Measurements from ENCODE around the gene SPANXN5. TPM values are rescaled to one million over a fixed set of nuclear protein-coding genes. Genes with fewer than 3 reads are reported as not detected.
"Not testable (repeated sequence)": the region's sequence is repeated elsewhere in the genome, so short reads cannot be mapped to it uniquely, and the experiment has no call there.

SPANXN5 gene
- not detected in 2 replicates for total RNA-seq

DNA sequence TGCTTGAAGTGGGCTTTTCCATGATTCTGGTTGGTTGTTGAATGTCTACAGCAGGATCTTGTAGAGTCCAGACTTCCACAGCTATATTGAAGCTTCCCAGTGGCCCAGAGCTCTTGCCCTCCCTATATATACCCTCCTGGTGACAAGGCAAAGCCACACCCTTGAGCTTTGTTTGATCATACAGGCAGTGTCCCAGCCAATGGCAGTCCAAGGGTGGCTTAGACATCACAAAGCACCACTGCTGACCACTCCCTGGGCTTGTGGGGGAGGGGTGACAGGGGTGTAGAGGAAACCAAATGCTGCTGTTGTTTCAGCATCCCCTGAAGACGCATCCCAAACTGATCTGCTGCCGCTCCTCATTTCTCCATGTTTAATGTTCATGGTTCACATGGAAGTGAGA lies at the start of gene SPANXN5:
Gene SPANXN5, minus strand, starts transcription at position 101 of the 400 bp plus-strand sequence. Its CDS starts 79 bp downstream, at position 22.
- H3K36me3 Mint-ChIP-seq (ENCODE audit: low read depth); H3K27me3 Mint-ChIP-seq; DNase-seq; H3K9me3 Mint-ChIP-seq; H3K27ac Mint-ChIP-seq; intact Hi-C loops (cut with micrococcal nuclease); H3K4me3 Mint-ChIP-seq; H3K4me1 Mint-ChIP-seq: not testable (repeated sequence)

DNA sequence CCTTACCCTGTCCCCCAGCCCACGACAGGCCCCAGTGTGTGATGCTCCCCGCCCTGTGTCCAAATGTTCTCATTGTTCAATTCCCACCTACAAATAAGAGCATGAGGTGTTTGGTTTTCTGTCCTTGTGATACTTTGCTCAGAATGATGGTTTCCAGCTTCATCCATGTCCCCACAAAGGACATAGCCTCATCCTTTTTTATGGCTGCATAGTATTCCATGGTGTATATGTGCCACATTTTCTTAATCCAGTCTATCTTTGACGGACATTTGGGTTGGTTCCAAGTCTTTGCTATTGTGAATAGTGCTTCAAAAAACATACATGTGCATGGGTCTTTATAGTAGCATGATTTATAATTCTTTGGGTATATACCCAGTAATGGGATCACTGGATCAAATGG lies 46.4 kb upstream of the SPANXN5 start:
- H3K4me3 Mint-ChIP-seq; H3K36me3 Mint-ChIP-seq (ENCODE audit: low read depth); H3K4me1 Mint-ChIP-seq; H3K27me3 Mint-ChIP-seq; H3K27ac Mint-ChIP-seq; DNase-seq; H3K9me3 Mint-ChIP-seq; intact Hi-C loops (cut with micrococcal nuclease): not testable (repeated sequence)

DNA sequence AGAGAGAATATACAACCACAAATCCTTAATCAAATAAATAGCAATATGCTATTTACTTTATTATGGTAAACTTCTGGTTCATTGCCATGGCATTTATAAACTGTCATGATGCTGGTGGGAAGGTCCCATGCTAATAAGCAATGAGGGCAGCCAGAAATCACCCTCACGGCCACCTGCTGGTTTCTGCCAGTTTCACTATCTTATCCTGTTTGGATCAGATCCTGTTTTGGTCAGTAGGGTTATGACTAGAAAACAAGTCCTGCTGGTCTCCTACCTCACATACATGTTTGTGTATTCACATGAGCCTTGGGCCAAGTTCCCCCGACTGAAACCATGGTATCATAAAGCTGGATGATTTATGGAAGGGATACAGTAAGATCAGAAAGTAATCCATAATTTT lies 41.9 kb upstream of the SPANXN5 start:
- Mint-ChIP-seq H3K4me3 (no peak overlapping the region), H3K27me3 (no peaks in the 10 kb centered on the region), H3K9me3 (no peaks in the 10 kb centered on the region), H3K27ac (no peak overlapping the region), H3K4me1 (no peaks in the 10 kb centered on the region), H3K36me3 (ENCODE audit: low read depth) (no peaks in the 10 kb centered on the region)
- DNase-seq: no peak
- intact Hi-C loops (cut with micrococcal nuclease): no loop called here

DNA sequence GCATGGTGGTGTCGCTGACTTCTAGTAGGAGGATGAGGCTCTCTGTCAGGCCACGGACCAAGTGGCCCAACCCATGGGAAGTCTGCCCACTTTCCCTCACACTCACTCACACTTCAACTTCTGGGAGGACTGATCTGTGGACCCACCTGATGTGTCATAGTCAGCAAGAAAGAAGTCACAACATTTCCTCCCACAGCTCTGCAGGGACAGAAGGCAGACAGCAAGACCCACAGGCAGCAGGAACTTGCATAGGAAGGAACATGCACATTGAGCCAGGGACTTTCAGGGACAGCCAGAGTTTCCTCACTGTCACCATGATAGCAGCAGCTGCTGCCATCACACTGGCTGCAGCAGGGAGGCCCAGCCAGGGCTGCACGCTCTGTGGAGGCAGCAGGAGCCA lies 33.3 kb upstream of the SPANXN5 start:
- DNase-seq: no peak
- no peak overlapping the region for H3K27ac Mint-ChIP-seq
- no peaks in the 10 kb centered on the region for H3K4me1 Mint-ChIP-seq
- no peak overlapping the region for H3K4me3 Mint-ChIP-seq
- intact Hi-C loops (cut with micrococcal nuclease): no loop called here
- H3K27me3 Mint-ChIP-seq: no peaks in the 10 kb centered on the region
- no peaks in the 10 kb centered on the region for H3K9me3 Mint-ChIP-seq
- H3K36me3 Mint-ChIP-seq (ENCODE audit: low read depth): no peaks in the 10 kb centered on the region

GRCh38 chrX:52824608-52825007 lies 27.4 kb upstream of the SPANXN5 start:
- Mint-ChIP-seq H3K4me3 (no peak overlapping the region), H3K4me1 (no peaks in the 10 kb centered on the region), H3K9me3 (no peaks in the 10 kb centered on the region), H3K36me3 (ENCODE audit: low read depth) (no peaks in the 10 kb centered on the region), H3K27me3 (no peaks in the 10 kb centered on the region), H3K27ac (no peak overlapping the region)
- no peak for DNase-seq
- intact Hi-C loops (cut with micrococcal nuclease): no loop called here

DNA sequence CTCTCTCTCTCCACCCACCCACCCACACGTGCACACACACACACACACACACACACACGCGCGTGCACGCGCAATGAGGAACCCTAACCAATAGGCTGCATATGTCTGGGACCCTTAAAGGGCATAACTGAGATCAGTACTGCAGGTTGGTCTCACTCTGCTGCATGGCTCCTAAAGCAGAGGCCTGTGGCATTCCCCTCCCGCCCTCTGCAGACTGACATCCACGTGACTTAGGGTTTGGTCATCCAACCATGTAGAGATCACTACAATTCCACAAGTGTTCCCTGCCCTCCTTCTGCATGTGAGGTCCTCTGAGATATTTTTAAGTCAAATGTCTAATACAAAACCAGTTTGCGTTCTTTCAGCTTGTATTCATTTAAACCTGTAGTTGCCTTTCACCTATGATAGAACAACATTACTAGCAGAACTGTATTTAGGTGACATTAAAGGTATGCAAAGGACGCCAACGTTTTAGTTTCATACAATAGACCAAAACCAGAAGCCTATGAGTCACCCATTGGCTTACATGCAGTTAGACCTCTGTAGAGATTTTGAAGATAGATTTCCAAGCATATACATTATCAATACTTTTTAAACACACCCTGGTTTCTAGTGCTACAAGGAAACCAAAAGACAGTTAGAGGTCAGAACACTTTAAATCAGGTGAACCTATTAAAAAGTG lies 24.0 kb upstream of the SPANXN5 start:
- H3K36me3 Mint-ChIP-seq (ENCODE audit: low read depth): no peaks in the 10 kb centered on the region
- H3K9me3 Mint-ChIP-seq: no peaks in the 10 kb centered on the region
- H3K27ac Mint-ChIP-seq: no peak overlapping the region
- DNase-seq: no peak
- no peak overlapping the region for H3K4me3 Mint-ChIP-seq
- peaks cover 2% of the 10 kb centered on the region for H3K27me3 Mint-ChIP-seq
- intact Hi-C loops (cut with micrococcal nuclease): no loop called here
- no peaks in the 10 kb centered on the region for H3K4me1 Mint-ChIP-seq

DNA sequence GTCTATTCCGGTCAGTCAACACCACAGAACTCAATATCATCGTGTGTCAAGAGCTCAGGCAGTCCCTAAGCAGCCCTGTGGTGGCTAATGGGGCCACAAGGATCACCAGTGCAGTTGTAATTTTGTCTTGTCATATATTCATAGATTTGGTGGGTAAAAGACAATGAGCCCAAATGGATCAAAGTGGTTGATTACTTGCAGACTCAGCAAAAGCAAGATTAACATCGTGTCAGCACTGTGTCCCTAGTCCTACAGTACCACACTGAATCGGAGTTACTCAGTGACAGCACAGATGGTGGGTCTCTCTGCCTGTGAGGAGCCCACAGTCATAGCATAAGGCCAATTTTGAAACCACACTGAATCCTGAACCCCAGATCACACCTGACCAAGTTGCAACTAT lies 22.6 kb upstream of the SPANXN5 start:
- no peak overlapping the region for H3K27ac Mint-ChIP-seq

DNA sequence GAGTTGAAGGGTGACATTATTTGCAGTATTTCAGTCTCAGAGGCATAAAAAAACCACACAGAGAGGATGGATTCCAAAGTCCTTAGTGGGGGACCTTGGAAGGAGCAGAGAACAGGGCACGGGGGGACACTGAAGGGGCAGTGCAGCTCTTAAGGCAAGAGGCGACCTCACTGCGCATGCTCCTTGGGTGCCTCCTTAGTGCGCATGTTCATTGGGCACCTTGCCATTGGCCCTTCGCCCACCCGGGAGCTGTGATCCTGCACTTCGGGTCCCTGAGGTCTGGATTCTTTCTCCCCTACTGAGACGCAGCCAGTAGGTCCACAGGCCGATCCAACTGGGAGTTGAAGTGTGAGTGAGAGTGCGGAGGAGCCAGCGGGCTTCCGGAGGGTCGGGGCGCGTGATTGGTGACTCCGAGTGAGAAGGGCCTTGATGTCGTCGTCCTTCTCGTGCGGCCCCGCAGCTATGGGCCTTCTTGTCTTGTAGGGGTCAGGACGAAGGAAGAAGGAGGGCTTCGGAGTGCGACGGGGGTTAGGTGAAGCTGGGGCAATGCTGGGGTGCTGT lies 13.9 kb upstream of the SPANXN5 start, which contains the start of gene XAGE5:
Gene XAGE5, plus strand, starts transcription at position 223 of the 561 bp plus-strand sequence. CDS start 1,280 bp downstream, outside the sequence.
- H3K27ac Mint-ChIP-seq: no peak within 1 kb of the TSS
- no peaks in the 10 kb centered on the region for H3K9me3 Mint-ChIP-seq
- H3K36me3 Mint-ChIP-seq (ENCODE audit: low read depth): no peaks in the 10 kb centered on the region
- intact Hi-C loops (cut with micrococcal nuclease): no loop called here
- no peaks in the 10 kb centered on the region for H3K4me1 Mint-ChIP-seq
- no peak for DNase-seq
- H3K27me3 Mint-ChIP-seq: no peaks in the 10 kb centered on the region
- no peak within 1 kb of the TSS for H3K4me3 Mint-ChIP-seq

More for the DNA sequence above, 22.6 kb upstream of the SPANXN5 start:
- Mint-ChIP-seq H3K4me3 (no peak overlapping the region), H3K27me3 (peaks cover 2% of the 10 kb centered on the region), H3K9me3 (no peaks in the 10 kb centered on the region), H3K4me1 (no peaks in the 10 kb centered on the region), H3K36me3 (ENCODE audit: low read depth) (no peaks in the 10 kb centered on the region)
- no peak for DNase-seq
- intact Hi-C loops (cut with micrococcal nuclease): no loop called here

GRCh38 chrX:52804876-52805275 lies 7.6 kb upstream of the SPANXN5 start:
- H3K27ac Mint-ChIP-seq; H3K9me3 Mint-ChIP-seq; H3K36me3 Mint-ChIP-seq (ENCODE audit: low read depth); H3K4me3 Mint-ChIP-seq; intact Hi-C loops (cut with micrococcal nuclease); H3K4me1 Mint-ChIP-seq; DNase-seq; H3K27me3 Mint-ChIP-seq: not testable (repeated sequence)

DNA sequence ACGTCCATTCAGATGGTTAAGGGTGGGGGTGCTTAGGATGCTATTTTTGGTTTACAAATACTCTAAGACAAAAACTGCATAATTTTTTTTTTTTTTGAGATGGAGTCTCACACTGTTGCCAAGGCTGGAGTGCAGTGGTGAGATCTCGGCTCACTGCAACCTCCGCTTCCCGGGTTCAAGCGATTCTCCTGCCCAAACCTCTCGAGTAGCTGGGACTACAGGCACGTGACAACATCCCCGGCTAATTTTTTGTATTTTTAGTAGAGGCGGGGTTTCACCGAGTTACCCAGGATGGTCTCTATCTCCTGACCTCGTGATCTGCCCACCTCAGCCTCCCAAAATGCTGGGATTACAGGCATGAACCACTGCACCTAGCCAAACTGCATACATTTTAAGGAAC lies 23.7 kb downstream of the SPANXN5 start:
- intact Hi-C loops (cut with micrococcal nuclease); H3K27me3 Mint-ChIP-seq: not testable (repeated sequence)

GRCh38 chrX:52765983-52766382 lies 31.2 kb downstream of the SPANXN5 start:
- intact Hi-C loops (cut with micrococcal nuclease); H3K27me3 Mint-ChIP-seq; H3K36me3 Mint-ChIP-seq (ENCODE audit: low read depth); H3K4me3 Mint-ChIP-seq; H3K9me3 Mint-ChIP-seq; H3K4me1 Mint-ChIP-seq; H3K27ac Mint-ChIP-seq; DNase-seq: not testable (repeated sequence)

More for the DNA sequence above, 23.7 kb downstream of the SPANXN5 start:
- H3K4me1 Mint-ChIP-seq; H3K36me3 Mint-ChIP-seq (ENCODE audit: low read depth); DNase-seq; H3K4me3 Mint-ChIP-seq; H3K9me3 Mint-ChIP-seq; H3K27ac Mint-ChIP-seq: not testable (repeated sequence)

DNA sequence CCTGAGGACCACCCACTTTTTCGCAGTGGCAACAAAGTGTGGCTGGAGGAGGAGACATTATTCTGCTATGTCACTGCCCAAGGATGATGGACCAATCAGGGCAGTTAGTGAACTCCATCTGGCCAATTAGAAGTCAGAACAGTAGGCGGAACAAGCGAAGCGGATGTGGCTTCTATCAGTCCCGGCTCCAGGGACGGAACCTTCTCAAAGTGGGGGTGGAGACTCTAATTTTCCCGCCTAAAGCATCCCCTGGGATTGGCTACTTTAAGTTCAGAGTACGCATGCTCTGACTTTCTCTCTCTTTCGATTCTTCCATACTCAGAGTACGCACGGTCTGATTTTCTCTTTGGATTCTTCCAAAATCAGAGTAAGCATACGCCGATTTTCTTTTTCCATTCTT lies 46.3 kb downstream of the SPANXN5 start, which contains the start of gene SSX2B:
Gene SSX2B, plus strand, starts transcription at position 301 of the 400 bp plus-strand sequence. CDS start 1,429 bp downstream, outside the sequence.
- intact Hi-C loops (cut with micrococcal nuclease); DNase-seq; H3K4me3 Mint-ChIP-seq; H3K36me3 Mint-ChIP-seq (ENCODE audit: low read depth); H3K27me3 Mint-ChIP-seq; H3K27ac Mint-ChIP-seq; H3K4me1 Mint-ChIP-seq; H3K9me3 Mint-ChIP-seq: not testable (repeated sequence)
